IgD-negative memory B cell (primary cell): ENCODE measurements around the gene ARSH. TPM values are rescaled to one million over a fixed set of nuclear protein-coding genes. Genes with fewer than 3 reads are reported as not detected.

Experiments used
- H3K27ac Mint-ChIP-seq, 3 donors: one replicate each; pipeline ENCODE4 v1.8.0; 2020 to 2022; ENCODE audit warnings: mild to moderate bottlenecking in 3 of 3, mixed read lengths in 3 of 3, moderate library complexity in 1 of 3
- H3K27me3 Mint-ChIP-seq: one replicate; pipeline ENCODE4 v1.8.0; 2021; ENCODE audit warnings: mixed read lengths
- H3K36me3 Mint-ChIP-seq: one replicate; pipeline ENCODE4 v1.8.0; 2020; ENCODE audit warnings: mild to moderate bottlenecking, mixed read lengths
- H3K4me1 Mint-ChIP-seq, 3 donors: one replicate each; pipeline ENCODE4 v1.8.0; 2020 to 2022; ENCODE audit warnings: mixed read lengths in 3 of 3, mild to moderate bottlenecking in 1 of 3
- H3K4me3 Mint-ChIP-seq, 4 donors: one replicate each; pipeline ENCODE4 v1.8.0; 2020 to 2022; ENCODE audit warnings: mild to moderate bottlenecking in 4 of 4, mixed read lengths in 4 of 4, moderate library complexity in 3 of 4
- H3K9me3 Mint-ChIP-seq, 3 donors: one replicate each; pipeline ENCODE4 v1.8.0; 2020 to 2021; ENCODE audit warnings: mixed read lengths in 3 of 3, mild to moderate bottlenecking in 1 of 3
- polyA plus RNA-seq: library from polyadenylated mRNA; unstranded; fragments of 300-500 nt; fragmentation: Illumina TruSeq; gene quantifications from one replicate; pipeline ENCODE4 v1.2.3, GENCODE V29; 2021

The ARSH gene
- polyA plus RNA-seq, 1 donor from 2014 or later = not detected

DNA sequence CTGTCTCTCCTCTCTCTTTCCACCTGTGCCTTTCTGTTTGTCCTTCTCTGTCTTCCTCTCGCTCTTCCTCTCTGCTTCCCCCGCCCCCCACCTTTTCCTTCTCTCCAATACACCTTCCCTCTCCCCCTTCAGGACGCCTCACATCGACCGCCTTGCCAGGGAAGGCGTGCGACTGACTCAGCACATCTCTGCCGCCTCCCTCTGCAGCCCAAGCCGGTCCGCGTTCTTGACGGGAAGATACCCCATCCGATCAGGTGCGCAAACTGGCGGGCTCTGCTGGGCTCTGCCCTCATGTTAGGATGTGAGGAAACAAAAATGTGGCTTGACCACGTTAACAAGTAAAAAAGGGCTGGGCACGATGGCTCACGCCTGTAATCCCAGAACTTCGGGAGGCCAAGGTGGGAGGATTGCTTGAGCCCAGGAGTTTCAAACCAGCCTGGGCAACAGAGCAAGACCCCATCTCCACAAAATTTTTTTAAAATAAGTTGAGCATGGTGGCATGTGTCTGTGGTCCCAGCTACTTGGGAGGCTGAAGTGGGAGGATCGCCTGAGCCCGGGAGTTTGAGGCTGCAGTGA is 70.2 kb downstream of the ARSH start:
- no peaks in the 10 kb centered on the region for H3K36me3 Mint-ChIP-seq
- no peak overlapping the region for H3K4me3 Mint-ChIP-seq
- H3K27ac Mint-ChIP-seq = no peak overlapping the region
- peaks cover 0 to 1% (median 1%) of the 10 kb centered on the region in 3 donors for H3K9me3 Mint-ChIP-seq
- H3K4me1 Mint-ChIP-seq = no peaks in the 10 kb centered on the region
- H3K27me3 Mint-ChIP-seq = peaks cover 3% of the 10 kb centered on the region

Other genes with a start within 250 kb of the ARSH start
- gene GYG2, start 177.6 kb upstream of the ARSH start, polyA plus RNA-seq = not detected
- gene ARSD, start 77.2 kb upstream of the ARSH start, polyA plus RNA-seq = 5.4 TPM
- gene ARSF, start 34.9 kb downstream of the ARSH start, polyA plus RNA-seq = not detected